NCI-H345 treated with DMSO at 0.1 percent for 48 hours (cell line): ENCODE measurements around the gene PTPN12.
"Not testable (repeated sequence)": the region's sequence is repeated elsewhere in the genome, so short reads cannot be mapped to it uniquely, and the experiment has no call there.

Experiments
- DNase-seq: peaks from one replicate; lab custom pipeline; 2025; ENCODE audit not compliant: unreplicated experiment; lab: John Stamatoyannopoulos, UW

PTPN12 gene

DNA sequence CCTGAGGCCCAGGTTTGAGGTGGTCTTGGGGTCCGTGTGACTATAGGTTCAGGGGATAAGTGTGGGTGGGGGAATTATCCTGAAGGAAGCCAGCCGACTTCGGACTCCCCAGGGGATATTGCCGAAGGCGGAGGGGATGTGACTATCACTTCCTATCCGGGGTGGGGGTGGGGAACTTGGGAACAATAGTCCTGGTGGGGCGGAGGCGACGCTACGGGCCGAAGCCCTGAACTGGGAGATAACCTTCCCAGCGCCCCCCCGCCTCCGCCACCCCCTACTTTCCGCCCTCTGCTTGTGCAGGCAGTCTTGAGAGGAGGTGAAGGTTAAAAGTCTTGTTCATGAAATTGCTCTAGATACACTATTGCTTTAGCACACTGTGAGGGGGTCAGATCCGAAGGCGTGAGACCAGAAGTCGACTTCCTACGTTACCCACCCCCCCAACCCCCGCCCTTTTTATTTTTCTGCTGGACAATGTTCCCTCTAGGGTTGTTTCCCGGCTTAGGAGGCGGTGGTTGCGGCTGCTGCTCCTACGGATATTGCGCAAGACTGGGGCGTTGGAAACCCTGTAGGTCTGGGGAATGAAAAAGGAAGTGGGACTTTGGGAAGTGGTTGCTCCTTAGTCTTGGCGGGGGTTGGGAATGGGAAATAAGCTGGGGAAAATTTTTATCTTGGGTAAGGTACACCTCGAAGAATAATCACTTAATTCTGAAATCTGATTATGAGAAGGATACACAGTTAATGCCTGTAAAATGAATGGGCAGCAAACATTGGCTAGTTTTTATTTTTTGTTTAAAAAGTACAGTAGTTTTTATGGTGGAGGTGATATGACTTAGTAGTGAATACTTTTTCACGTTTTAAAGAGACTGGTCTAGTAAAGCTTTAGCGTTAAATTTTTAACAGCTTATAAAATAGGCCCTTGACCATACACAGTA lies 1.5 kb downstream of the PTPN12 start:
- DNase-seq: peak; percentile 68

DNA sequence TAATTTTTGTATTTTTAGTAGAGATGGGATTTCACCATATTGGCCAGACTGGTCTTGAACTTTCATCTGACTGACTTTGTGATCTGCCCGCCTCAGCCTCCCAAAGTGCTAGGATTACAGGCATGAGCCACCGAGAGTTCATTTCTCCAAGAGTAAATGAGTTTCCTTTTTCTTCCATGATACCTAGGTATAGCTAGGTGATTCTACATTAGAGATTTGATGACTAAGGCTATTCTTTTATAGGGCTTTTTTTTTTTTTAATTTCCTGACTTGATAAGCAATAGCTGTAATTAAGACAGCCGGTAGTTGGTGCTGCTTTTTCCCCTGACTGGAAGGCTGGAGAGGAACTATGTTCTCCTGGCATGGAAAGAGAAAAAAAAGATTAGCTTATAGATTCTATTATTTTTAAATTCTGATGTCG lies 3.3 kb downstream of the PTPN12 start:
- no peak for DNase-seq

DNA sequence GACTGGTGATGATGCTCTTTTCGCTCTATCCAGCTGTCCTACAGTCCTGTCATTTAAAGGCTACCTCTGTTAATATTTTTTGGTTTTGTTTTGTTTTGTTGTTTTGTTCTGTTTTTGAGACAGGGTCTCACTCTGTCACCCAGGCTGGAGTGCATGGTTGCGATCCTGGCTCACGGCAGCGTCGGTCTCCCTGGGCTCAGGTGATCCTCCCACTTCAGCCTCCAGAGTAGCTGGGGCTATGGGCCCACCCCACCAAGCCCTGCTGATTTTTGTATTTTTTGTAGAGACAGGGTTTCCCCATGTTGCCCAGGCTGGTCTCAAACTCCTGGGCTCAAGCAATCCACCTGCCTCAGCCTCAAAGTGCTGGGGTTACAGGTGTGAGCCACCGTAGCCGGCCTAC lies 3.9 kb downstream of the PTPN12 start:
- DNase-seq: not testable (repeated sequence)

DNA sequence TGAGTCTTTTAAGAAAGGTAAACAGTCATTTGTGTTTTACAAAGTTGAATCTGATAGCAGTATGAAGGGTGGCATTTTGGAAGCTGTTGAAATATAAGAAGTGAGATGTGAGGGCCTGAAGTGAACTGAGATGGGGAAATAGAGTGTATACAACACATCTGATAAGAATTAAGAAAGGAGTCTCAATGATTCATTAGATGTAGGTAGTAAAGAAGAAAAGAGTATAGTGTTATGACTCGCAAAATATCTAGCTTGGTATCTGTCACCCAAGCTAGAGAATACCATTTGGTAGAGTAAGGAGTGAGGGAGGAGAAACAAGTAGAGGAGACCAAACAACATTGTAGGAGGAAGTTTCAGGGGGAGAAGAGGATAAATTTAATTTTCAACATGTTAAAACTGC lies 5.3 kb downstream of the PTPN12 start:
- no peak for DNase-seq

DNA sequence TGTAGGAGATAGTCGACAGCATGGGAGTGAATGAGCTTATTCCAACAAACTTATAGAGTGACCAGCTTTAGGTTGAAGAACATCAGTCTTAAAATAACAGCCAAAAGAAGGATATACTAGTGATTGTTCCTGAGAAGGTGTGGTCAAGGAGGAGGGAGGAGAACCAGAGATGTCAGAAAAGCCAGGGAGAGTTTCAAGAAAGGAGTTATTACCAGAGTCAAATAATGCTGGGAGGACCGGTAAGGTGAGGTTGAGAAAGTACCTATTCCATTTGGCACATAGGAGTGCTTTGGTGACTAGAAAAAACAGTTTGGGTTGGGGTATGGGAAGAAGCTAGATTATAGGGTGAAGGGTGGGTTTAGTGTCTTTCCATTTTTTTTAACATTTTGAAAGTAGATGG lies 5.8 kb downstream of the PTPN12 start:
- DNase-seq: no peak

DNA sequence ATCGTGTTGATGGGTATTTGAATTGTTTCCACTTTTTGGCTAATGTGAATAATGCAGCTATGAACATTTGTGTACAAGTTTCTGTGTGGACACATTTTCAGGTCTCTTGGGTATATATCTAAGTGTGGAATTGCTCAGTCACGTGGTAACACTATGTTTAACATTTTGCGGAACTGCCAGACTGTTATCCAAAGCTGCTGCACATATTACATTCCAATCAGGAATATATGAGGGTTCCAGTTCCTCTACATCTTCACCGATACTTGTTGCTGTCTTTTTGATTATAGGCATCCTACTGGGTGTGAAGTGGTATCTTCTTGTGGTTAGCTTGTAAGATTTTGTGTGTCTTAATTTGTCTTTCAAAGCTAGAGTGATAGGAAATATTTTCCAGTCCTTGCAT lies 6.8 kb downstream of the PTPN12 start:
- no peak for DNase-seq

DNA sequence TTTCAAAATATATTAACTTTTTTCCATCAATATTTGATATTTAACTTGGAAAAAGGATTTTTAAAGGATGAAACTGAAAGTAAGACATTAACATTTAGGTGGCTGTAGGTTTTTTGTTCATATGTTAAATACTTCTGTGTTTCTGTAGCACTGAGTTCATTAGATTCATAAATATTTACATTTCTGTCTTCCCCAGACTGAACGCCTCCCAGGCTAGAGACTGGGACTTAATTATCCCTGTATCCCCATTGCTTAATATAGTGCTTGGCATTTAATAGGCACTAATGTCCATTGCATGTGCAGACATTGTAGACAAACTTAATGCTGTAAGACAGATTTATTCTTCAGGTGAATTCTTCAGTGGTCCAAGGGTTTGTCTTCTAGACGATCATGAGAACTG lies 7.4 kb downstream of the PTPN12 start:
- no peak for DNase-seq

DNA sequence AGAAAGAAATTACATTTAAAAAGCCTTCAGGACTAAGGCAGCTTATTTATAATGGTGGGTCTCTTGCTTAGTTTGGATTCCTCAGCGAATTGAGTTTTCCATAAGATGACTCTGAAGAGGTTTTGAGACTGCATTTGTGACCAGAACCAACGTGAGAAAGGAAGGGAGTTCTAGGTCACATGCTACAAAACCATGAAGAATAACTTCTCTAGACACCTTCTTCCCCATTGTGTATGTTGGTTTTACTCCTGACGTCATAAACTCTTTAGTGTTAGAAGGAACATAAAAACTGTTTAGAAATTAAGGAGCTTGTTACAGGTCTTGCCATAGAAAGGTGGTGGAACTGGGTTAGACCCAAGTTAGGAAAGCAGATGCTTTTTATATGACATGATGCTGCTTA lies 11.1 kb downstream of the PTPN12 start:
- no peak for DNase-seq

DNA sequence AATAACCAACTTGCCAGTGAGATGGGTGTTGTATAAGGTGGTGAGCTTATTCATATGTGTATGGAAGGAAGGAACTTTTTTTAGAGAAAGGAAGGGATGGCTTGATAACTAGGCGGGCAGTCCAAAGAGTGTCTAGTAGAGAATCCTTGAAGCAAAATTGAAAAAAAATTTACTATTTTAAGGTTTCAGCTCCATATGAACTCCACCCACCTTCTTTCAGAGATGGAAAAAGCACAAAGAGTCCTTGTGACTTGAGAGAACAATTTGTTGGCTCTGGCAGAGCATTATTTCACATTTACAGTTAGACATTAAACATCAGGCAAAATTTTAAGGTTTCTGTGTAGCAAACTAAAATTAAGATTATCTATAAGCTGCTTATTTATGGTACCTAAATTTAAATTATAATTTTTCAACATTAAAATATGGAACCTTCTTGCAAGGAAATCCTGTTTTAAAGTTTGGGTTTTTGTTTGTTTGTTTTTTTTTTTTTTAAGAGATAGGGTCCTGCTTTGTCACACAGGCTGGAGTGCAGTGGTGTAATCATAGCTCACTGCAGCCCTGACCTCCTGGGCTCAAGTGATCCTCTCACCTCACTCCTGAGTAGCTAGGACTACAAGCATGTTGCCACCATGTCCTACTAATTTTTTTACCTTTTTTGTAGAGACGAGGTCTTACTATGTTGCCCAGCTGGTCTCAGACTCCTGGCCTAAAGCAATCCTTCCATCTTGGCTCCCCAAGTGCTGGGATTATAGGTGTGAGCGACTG lies 12.2 kb downstream of the PTPN12 start:
- DNase-seq: no peak

DNA sequence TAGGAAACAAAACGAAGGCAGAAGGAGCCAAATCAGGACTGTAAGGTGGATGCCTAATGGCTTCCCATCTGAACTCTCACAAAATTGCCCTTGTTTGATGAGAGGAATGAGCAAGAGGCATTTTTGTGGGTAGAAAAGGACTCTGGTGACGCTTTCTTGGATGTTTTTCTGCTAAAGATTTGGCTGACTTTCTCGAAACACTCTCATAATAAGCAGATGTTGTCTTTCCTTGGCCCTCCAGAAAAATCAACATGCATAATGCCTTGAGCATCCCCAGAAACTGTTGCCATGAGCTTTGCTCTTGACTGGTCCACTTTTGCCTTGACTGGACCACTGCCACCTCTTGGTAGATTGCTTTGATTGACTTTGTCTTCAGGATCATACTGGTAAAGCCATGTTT lies 13.5 kb downstream of the PTPN12 start:
- DNase-seq: no peak

DNA sequence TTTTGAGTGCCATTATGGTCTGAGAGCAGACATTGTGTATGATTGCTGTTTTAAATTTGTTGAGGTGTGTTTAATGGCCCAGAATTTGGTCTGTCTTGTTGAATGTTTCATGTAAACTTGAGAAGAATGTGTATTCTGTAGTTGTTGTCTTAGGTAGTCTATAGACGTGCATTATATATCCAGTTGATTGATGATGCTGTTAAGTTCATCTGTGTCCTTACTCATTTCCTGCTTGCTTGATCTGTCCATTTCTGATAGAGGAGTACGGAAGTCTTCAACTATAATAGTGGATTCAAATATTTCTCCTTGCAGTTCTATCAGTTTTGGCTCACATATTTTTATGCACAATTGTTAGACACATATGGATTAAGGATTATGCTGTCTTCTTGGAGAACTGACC lies 16.0 kb downstream of the PTPN12 start:
- no peak for DNase-seq

DNA sequence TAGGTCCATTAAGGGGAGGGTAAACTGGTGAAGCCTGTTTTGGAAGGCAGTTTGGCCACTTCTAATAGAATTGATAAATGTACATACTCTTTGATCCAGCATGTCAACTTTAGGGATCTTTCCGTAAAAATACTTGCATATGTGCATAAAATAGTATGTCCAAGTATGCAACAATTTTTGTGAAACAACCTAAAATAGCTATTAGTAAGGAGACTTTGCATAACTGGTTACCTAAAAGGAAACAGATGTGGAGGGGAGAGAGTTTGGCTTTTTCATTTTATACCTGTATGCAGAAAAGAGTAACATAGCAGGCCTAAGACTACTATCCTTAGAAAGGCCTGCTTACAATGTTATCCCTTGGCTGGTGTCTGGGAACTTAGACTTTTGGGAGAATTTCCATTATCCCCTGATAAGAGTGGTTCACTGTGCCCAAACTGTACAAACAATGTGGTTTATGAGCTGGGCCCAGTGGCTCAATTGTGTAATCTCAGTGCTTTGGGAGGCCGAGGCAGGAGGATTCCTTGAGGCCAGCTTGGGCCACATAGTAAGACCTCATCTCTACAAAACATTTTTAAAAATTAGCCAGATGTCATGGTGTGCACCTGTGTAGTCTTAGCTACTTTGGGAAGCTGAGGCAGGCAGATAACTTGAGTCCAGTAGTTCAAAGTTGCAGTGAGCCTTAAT lies 21.3 kb downstream of the PTPN12 start:
- no peak for DNase-seq

DNA sequence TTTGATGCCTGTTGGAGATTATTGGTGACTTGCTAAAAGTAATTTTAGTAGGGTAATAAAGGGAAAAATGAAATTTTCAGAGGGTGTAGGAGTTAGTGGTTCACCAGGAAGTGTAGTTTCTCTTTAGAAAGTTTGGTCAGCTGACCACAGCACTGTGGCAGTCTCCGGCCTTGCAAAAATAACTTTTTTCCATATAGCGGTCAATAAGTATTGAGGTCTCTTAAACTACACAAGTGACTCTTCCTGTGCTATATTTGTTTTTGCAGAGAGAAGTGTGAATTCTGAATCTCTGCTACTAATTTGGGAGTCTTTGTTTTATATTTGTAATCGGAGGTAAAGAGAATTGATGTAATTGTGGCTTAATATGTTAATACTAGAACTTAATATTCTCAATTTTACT lies 24.3 kb downstream of the PTPN12 start:
- no peak for DNase-seq

DNA sequence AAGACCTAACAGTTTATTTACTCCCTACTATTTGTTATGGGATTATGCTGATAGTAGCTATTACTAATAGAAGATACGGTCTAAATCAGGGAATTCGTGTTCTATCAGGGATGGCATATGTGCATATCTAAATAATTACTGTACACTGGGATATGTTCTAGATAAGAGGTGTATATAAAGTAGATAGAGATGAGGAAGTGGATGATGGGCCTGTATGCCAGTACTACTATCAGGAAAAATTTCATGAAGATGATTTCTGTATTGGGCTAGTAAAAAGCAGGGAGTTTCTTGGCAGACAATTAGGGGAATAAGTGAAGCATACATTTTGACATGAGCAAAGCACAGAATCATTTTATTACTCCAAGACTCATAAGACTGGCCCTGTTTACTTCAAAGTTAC lies 26.2 kb downstream of the PTPN12 start:
- no peak for DNase-seq

DNA sequence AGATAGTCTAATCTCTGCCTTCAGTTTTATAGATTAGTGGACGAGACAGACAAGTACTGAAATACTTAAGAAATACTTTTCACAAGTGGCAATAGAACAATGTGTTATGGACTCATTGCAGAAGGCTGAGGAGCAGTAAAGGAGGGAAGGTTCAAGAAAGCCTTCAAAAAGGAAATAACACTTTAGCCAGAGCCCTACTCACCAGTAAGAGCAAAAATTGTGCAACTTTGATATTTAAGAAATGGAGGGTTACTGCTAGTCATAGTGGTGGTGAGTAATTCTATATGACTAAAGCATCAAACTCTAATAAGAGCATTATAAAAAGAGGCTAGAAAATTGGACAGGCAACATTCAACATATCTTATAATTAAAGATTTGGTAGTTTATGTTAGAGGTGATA lies 28.8 kb downstream of the PTPN12 start:
- DNase-seq: no peak

DNA sequence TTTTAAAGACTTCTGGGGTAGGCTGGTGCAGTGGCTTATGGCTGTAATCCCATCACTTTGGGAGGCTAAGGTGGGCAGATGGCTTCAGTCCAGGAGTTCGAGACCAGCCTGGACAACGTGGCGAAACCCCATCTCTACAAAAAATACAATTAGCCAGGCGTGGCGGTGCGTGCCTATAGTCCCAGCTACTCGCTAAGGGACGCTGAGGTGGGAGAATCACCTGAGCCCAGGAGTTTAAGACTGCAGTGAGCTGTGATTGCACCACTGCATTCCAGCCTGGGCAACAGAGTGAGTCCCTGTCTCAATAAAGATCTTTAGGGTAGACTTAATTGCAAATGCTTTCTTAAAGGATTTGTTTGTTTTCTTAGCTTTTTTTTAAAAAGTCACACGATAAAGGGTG lies 29.3 kb downstream of the PTPN12 start:
- no peak for DNase-seq

DNA sequence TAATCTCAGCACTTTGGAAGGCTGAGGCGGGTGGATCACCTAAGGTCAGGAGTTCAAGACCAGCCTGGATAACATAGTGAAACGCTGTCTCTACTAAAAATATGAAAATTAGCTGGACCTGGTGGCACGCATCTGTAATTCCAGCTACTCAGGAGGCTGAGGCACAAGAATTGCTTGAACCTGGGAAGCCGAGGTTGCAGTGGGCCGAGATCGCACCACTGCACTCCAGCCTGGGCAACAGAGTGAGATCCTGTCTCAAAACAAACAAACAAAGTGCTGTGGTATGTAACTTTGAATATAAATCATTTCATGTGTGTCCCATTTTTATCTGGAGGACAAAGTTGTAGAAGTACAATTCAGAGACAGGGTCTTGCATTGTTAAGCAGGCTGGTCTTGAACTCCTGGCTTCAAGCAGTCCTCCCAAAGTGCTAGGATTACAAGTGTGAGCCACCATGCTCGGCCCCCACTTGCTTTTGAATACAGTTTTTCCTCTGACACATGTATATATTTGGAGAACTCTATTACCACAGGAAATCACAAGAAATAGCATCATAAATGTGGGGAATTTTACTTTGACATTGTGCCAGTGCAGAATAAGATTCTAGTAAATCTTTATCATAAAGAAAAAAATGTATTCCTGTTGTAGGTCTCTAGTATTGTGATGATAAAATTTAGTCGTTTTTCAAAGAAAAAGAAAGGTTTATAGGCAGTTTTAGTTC lies 32.6 kb downstream of the PTPN12 start:
- DNase-seq: no peak

DNA sequence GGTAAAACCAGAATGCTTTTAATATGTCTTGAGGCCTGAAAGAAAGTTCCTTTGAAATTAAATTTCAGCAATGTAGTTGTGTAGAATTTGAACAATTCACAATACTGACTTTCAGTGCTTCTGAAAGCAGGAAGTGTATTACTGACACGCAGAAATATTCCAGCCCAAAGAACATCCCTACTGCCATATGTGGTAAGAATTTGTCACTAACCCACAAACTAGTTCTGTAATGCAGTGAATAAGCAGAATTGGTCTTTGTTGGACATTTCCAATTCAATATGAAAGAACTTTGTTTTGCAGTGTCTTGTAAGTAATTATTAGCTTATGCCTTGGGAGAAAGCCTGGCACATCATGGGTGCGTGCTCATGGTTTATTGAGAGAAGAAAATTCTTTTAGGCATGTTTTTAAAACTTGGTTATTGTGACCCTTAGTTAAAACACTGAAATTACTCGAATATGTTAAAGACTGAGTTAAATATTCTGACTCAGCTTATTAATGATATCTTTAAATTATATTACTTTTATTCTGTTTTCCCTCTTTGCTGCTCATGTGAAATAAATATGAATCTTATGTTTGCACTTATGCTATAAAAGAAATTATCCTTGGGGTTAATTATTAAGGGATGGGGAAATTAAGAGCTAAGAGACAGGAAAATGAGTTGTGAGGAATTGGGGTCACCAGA lies 33.4 kb downstream of the PTPN12 start:
- DNase-seq: no peak

DNA sequence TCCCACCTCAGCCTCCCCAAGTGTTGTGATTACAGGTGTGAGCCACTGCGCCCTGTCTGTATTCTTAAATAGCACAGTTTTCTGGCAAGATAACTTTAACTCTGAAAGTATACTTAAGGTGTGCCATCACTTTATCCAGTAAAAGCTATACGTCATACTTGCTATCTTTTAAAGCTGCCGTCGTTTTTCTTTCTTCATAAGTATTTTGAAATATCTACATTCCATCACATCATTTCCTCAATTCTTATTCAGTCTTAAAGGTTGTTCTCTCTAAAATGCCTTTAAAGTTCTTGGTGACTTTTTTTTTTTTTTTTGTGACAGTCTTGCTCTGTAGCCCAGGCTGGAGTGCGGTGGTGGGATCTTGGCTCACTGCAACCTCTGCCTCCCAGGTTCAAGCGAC lies 34.7 kb downstream of the PTPN12 start:
- no peak for DNase-seq

DNA sequence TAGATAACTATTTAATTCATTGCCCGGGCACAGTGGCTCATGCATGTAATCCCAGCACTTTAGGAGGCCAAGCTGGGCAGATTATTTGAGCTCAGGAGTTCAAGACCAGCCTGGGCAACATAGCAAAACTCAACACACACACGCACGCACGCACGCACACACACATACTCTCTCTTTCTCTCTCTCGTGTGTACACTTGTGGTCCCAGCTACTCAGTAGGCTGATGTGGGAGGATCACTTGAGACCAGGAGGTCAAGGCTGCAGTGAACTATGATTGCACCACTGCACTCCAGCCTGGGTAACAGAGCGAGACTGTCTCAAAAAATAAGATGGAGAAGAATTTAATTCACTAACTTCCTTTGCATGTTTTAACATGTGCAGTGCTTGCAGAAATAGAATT lies 38.1 kb downstream of the PTPN12 start:
- no peak for DNase-seq

DNA sequence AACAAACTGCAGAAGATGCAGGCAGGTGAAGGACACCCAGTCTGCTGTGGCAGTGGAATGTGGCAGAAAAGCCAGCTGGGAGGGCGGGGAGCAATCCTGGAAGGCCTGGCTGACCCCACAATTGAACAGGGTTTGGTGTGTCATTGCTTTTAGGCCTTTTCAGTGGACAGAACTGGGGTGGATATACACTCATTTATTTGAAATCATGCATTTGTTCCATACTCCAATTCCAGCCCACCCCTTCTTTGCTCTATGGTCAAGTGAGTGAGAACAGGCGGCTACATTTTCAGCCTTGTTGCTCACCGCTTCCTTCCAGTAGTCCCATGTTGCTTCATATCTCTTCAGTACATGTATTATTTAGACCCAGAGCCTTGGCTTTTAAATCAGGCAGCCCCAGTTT lies 39.8 kb downstream of the PTPN12 start:
- DNase-seq: no peak
